Lung (tissue), 12 donors: ENCODE data around the gene FYB1. TPM values are rescaled to one million over a fixed set of nuclear protein-coding genes. Genes with fewer than 3 reads are reported as not detected.

Experiments used
- ATAC-seq: fragments of 200-7000 bp; cut with Tn5 transposase; one replicate; pipeline ENCODE4 v1.9.1; 2020; ENCODE audit warnings: moderate number of reproducible peaks; ENCODE audit not compliant: insufficient read depth, low FRiP score
- DNase-seq, 3 donors: peaks; one replicate each; pipeline ENCODE4 v3.0.0-alpha.2; 2013 to 2017
- H3K27ac ChIP-seq, 2 donors: one replicate each; pipeline ENCODE4 v1.5.1; 2013; ENCODE audit warnings: mild to moderate bottlenecking in 2 of 2, moderate library complexity in 2 of 2, control low read depth in 1 of 2, inconsistent platforms in 1 of 2, low read depth in 1 of 2, low read length in 1 of 2
- H3K27me3 ChIP-seq, 3 donors: one replicate each; pipeline ENCODE4 v1.5.1; 2013; ENCODE audit warnings: low read length in 2 of 3; ENCODE audit not compliant: control insufficient read depth in 3 of 3, insufficient read depth in 3 of 3
- H3K36me3 ChIP-seq, 4 donors: one replicate each; pipeline ENCODE4 v1.5.1; 2013; ENCODE audit warnings: low read length in 4 of 4, mild to moderate bottlenecking in 1 of 4, moderate library complexity in 1 of 4; ENCODE audit not compliant: control insufficient read depth in 4 of 4, insufficient read depth in 4 of 4
- H3K4me1 ChIP-seq, 5 donors: one replicate each; pipeline ENCODE4 v1.5.1; 2013; ENCODE audit warnings: low read length in 5 of 5, mild to moderate bottlenecking in 2 of 5, moderate library complexity in 1 of 5; ENCODE audit not compliant: control insufficient read depth in 5 of 5, insufficient read depth in 5 of 5
- H3K4me3 ChIP-seq: one replicate; pipeline ENCODE4 v1.5.1; 2013; ENCODE audit warnings: mild to moderate bottlenecking, control low read depth, moderate library complexity
- H3K9ac ChIP-seq, 2 donors: one replicate each; pipeline ENCODE4 v1.5.1; 2013; ENCODE audit warnings: low read length in 2 of 2, control low read depth in 1 of 2; ENCODE audit not compliant: insufficient read depth in 1 of 2
- H3K9me3 ChIP-seq, 4 donors: one replicate each; pipeline ENCODE4 v1.5.1; 2013; ENCODE audit warnings: low read length in 3 of 4, mild to moderate bottlenecking in 1 of 4, moderate library complexity in 1 of 4; ENCODE audit not compliant: control insufficient read depth in 4 of 4, insufficient read depth in 3 of 4
- WGBS, 2 donors: extraction: QIAGEN DNeasy Blood & Tissue Kit; methylation state at CpG; one replicate each; pipeline ENCODE4 v1.1.7; 2013; 5-methylcytosine and 5-hydroxymethylcytosine counted together
- polyA plus RNA-seq, 2 donors: library from polyadenylated mRNA; stranded (reverse); fragments of 200-250 nt; gene quantifications; one replicate each; pipeline ENCODE4 v1.2.1, GENCODE V29; 2013
- total RNA-seq, 2 donors: library from RNA; depleted of rRNA in 1 of 2; stranded (reverse); fragments of >200 nt in 1 of 2; gene quantifications; one replicate each; pipeline ENCODE4 v1.2.1, GENCODE V29; 2014 to 2021
- TF ChIP-seq, protein P1 (sequence below): IDR thresholded peaks from 2 replicates; pipeline ENCODE4 v1.5.1; 2012; ENCODE audit warnings: mild to moderate bottlenecking; ENCODE audit errors: control extremely low read depth, extremely low read depth
- donor health status: control.
- donor health status: control.
- donor health status: Bipolar disorder and iron deficiency.
- donor health status: healthy.
- donor health status: DM: yes; HTN: yes; CAD: no.

FYB1 gene
- total and polyA plus RNA-seq, 4 donors = 4.5 to 51.4 (median 32.5) TPM

DNA sequence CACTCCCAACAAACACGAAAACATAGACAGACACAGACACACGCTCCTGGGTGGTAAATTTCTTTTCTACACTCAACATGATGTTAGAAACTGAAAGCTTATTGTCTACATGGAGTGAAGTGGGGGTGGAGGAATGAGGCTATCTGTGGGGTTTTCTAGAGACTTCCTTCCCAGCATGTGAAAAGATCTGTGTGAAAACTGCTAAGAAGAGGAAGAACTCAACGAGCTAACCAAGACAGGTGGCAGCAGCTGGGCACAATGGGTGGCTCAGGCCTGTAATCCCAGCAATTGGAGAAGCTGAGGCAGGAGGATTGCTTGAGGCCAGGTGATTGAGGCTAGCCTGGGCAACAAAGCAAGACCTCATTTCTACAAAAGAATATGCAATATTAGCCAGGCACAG lies 7.6 kb downstream of the FYB1 start:
- H3K9ac ChIP-seq = no peak overlapping the region
- ATAC-seq (no peak), DNase-seq (no peak)
- H3K9me3 ChIP-seq = no peaks in the 10 kb centered on the region
- H3K4me3 ChIP-seq = no peak overlapping the region
- 68 to 70% methylated on average over 3 of the region's 3 CpGs for WGBS, 2 donors
- no peaks in the 10 kb centered on the region for H3K27me3 ChIP-seq
- H3K36me3 ChIP-seq = no peaks in the 10 kb centered on the region
- no peak overlapping the region for H3K27ac ChIP-seq
- H3K4me1 ChIP-seq = no peaks in the 10 kb centered on the region
- TF ChIP-seq, protein P1, sequence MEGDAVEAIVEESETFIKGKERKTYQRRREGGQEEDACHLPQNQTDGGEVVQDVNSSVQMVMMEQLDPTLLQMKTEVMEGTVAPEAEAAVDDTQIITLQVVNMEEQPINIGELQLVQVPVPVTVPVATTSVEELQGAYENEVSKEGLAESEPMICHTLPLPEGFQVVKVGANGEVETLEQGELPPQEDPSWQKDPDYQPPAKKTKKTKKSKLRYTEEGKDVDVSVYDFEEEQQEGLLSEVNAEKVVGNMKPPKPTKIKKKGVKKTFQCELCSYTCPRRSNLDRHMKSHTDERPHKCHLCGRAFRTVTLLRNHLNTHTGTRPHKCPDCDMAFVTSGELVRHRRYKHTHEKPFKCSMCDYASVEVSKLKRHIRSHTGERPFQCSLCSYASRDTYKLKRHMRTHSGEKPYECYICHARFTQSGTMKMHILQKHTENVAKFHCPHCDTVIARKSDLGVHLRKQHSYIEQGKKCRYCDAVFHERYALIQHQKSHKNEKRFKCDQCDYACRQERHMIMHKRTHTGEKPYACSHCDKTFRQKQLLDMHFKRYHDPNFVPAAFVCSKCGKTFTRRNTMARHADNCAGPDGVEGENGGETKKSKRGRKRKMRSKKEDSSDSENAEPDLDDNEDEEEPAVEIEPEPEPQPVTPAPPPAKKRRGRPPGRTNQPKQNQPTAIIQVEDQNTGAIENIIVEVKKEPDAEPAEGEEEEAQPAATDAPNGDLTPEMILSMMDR = no peak

DNA sequence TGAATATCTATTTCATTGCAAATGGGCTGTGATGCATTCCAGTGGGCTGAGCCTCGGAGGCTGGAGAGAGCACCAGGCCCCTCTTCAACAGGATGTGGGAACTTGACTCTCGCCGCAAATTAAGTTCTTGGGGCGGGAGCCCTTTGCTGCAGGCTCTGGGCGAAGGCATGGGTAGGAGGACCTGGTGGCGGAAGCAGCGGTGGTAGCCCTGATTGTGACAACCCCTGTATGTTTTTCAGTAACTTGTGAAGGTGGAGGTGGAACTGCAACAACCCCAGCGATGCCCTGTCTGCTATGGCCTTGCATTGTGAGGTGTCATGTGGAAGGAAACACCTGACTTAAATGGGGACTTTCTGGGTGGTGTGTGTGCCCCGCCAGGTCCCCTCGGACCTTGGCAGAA lies 9.4 kb downstream of the FYB1 start:
- TF ChIP-seq, protein P1 = no peak
- Histone ChIP-seq H3K27ac (no peak overlapping the region), H3K4me1 (no peaks in the 10 kb centered on the region), H3K27me3 (no peaks in the 10 kb centered on the region), H3K9me3 (no peaks in the 10 kb centered on the region), H3K36me3 (no peaks in the 10 kb centered on the region), H3K9ac (no peak overlapping the region), H3K4me3 (no peak overlapping the region)
- ATAC-seq (no peak), DNase-seq (no peak)
- WGBS, 2 donors = 37 to 71% methylated on average over 10 of the region's 10 CpGs

- 88 to 91% methylated on average over 8 of the region's 8 CpGs for WGBS, 2 donors
- H3K4me1 ChIP-seq = no peaks in the 10 kb centered on the region
- ATAC-seq (no peak), DNase-seq (no peak)
- H3K4me3 ChIP-seq = no peak overlapping the region
- H3K27me3 ChIP-seq = no peaks in the 10 kb centered on the region
- no peaks in the 10 kb centered on the region for H3K36me3 ChIP-seq
- H3K9me3 ChIP-seq = no peaks in the 10 kb centered on the region
- H3K27ac ChIP-seq = peak overlapping the region in 1 of 2 donors; percentile 47
- TF ChIP-seq, protein P1 = no peak
- H3K9ac ChIP-seq = no peak overlapping the region
These were observed 10.9 kb downstream of the FYB1 start for GRCh38 chr5:39208471-39208870.

GRCh38 chr5:39207345-39208045 lies 11.9 kb downstream of the FYB1 start:
- DNase-seq = no peak

More at GRCh38 chr5:39207345-39208045, 11.9 kb downstream of the FYB1 start:
- TF ChIP-seq, protein P1 = no peak
- no peak overlapping the region for H3K27ac ChIP-seq
- no peak overlapping the region for H3K9ac ChIP-seq
- ATAC-seq = no peak
- H3K4me3 ChIP-seq = no peak overlapping the region
- no peaks in the 10 kb centered on the region for H3K27me3 ChIP-seq
- H3K9me3 ChIP-seq = no peaks in the 10 kb centered on the region
- H3K4me1 ChIP-seq = no peaks in the 10 kb centered on the region
- no peaks in the 10 kb centered on the region for H3K36me3 ChIP-seq
- WGBS, 2 donors = 61 to 67% methylated on average over 5 of the region's 5 CpGs
